Keratinocyte (primary cell): Measurements from ENCODE around the gene CHIT1. TPM values are rescaled to one million over a fixed set of nuclear protein-coding genes. Genes with fewer than 3 reads are reported as not detected.

Experiments
- DNase-seq: peaks from one replicate; pipeline ENCODE4 v3.0.0-alpha.2; 2011; ENCODE audit warnings: low read depth, missing footprints, low spot score
- FAIRE-seq: peaks from 2 replicates; lab custom pipeline; 2011; peaks lifted over from hg19 to GRCh38; lab: Jason Lieb, UNC
- H2AFZ ChIP-seq: 2 replicates; pipeline ENCODE4 v1.6.0; 2012; ENCODE audit warnings: low read length, control low read depth, inconsistent platforms; ENCODE audit not compliant: control insufficient read depth
- H3K27ac ChIP-seq: 2 replicates; pipeline ENCODE4 v1.5.1; 2011; ENCODE audit warnings: low read length; ENCODE audit not compliant: control insufficient read depth, insufficient read depth
- H3K27me3 ChIP-seq: 3 replicates; pipeline ENCODE4 v1.6.0; 2011; ENCODE audit warnings: low read length; ENCODE audit not compliant: control insufficient read depth, insufficient read depth; ENCODE audit errors: extremely low read depth
- H3K36me3 ChIP-seq, 2 experiments: 2 replicates in 1 of 2; 3 replicates in 1 of 2; pipeline ENCODE4 v1.5.1; 2011; ENCODE audit warnings: low read length in 2 of 2, mild to moderate bottlenecking in 1 of 2; ENCODE audit not compliant: control insufficient read depth in 2 of 2, insufficient read depth in 2 of 2; ENCODE audit errors: extremely low read depth in 1 of 2
- H3K4me1 ChIP-seq: 3 replicates; pipeline ENCODE4 v1.5.1; 2011; ENCODE audit warnings: low read length; ENCODE audit not compliant: control insufficient read depth, insufficient read depth; ENCODE audit errors: extremely low read depth
- H3K4me2 ChIP-seq: 3 replicates; pipeline ENCODE4 v1.6.0; 2011; ENCODE audit warnings: low read depth, low read length; ENCODE audit not compliant: control insufficient read depth, insufficient read depth; ENCODE audit errors: extremely low read depth
- H3K4me3 ChIP-seq, 3 experiments: fragments of 200-600 bp in 1 of 3; sonication (generic) in 1 of 3; 2 replicates in 2 of 3; 3 replicates in 1 of 3; pipeline ENCODE4 v1.5.1; 2011 to 2016; ENCODE audit warnings: low read length in 3 of 3, mild to moderate bottlenecking in 3 of 3, control low read depth in 2 of 3, inconsistent platforms in 1 of 3, low read depth in 1 of 3, mixed read lengths in 1 of 3, mixed run types in 1 of 3, moderate library complexity in 1 of 3; ENCODE audit not compliant: control insufficient read depth in 2 of 3, insufficient read depth in 2 of 3; ENCODE audit errors: extremely low read depth in 1 of 3
- H3K79me2 ChIP-seq: 2 replicates; pipeline ENCODE4 v1.6.0; 2012; ENCODE audit warnings: low read length; ENCODE audit not compliant: control insufficient read depth, insufficient read depth
- H3K9ac ChIP-seq: 3 replicates; pipeline ENCODE4 v1.6.0; 2011; ENCODE audit warnings: low read length; ENCODE audit not compliant: control insufficient read depth, insufficient read depth; ENCODE audit errors: extremely low read depth
- H3K9me1 ChIP-seq: 3 replicates; pipeline ENCODE4 v1.6.0; 2011; ENCODE audit warnings: low read length; ENCODE audit not compliant: control insufficient read depth, insufficient read depth; ENCODE audit errors: extremely low read depth
- H3K9me3 ChIP-seq: 2 replicates; pipeline ENCODE4 v1.5.1; 2012; ENCODE audit warnings: low read depth, low read length; ENCODE audit not compliant: control insufficient read depth
- H4K20me1 ChIP-seq: 3 replicates; pipeline ENCODE4 v1.6.0; 2011; ENCODE audit warnings: low read length; ENCODE audit not compliant: control insufficient read depth, insufficient read depth; ENCODE audit errors: extremely low read depth
- CTCF ChIP-seq, 3 experiments: IDR thresholded peaks in 1 of 3; conservative IDR thresholded peaks in 1 of 3; optimal IDR thresholded peaks in 1 of 3; 2 replicates in 2 of 3; 3 replicates in 1 of 3; pipeline versions ENCODE3 to v1.5.1; 2011; ENCODE audit warnings: low read length in 3 of 3, mild to moderate bottlenecking in 3 of 3, moderate library complexity in 2 of 3, control low read depth in 1 of 3, inconsistent platforms in 1 of 3; ENCODE audit not compliant: insufficient read depth in 2 of 3; ENCODE audit errors: extremely low read depth in 1 of 3
- EZH2 ChIP-seq: IDR thresholded peaks from one replicate; pipeline ENCODE4 v1.6.1; 2012; ENCODE audit warnings: inconsistent platforms, mild to moderate bottlenecking, low read length, moderate library complexity
- dilution Hi-C: fragments of 300-500 bp; cut with MboI; formaldehyde crosslinking; loops from one replicate; pipeline ENCODE4 v1.7.0; 2020; ENCODE audit warnings: low sequenced_read_pairs; ENCODE audit not compliant: extremely low pct_ligation_motif_present
- polyA plus RNA-seq, 5 experiments: library from polyadenylated mRNA; depleted of rRNA in 3 of 5; stranded (reverse) in 3 of 5; stranded (forward) in 1 of 5; unstranded in 1 of 5; fragments of >200 nt; gene quantifications; 1 replicate in 1 of 5; 2 replicates in 3 of 5; 3 replicates in 1 of 5; pipeline versions ENCODE4 v1.2.1 to v1.2.3, GENCODE V29; 2011 to 2012; ENCODE audit warnings: missing spikeins in 2 of 5, low read depth in 1 of 5, low replicate concordance in 1 of 5

Gene CHIT1
- polyA plus RNA-seq, 1 donor (not counting 4 experiments of a cell fraction or from before 2014, with no cell fraction given): not detected

GRCh38 chr1:203278082-203278884, 48.8 kb upstream of the CHIT1 start:
- Histone ChIP-seq H3K27ac (peak overlapping the region; percentile 80), H3K36me3 (no peaks in the 10 kb centered on the region), H3K9me3 (no peaks in the 10 kb centered on the region), H3K9me1 (no peaks in the 10 kb centered on the region), H3K79me2 (no peaks in the 10 kb centered on the region), H3K4me3 (peak overlapping the region in 2 of 3 experiments; percentile 6 to 44), H4K20me1 (no peaks in the 10 kb centered on the region), H2AFZ (peak overlapping the region; percentile 83), H3K27me3 (no peaks in the 10 kb centered on the region), H3K4me2 (peak overlapping the region; percentile 68), H3K4me1 (peaks cover 57% of the 10 kb centered on the region), H3K9ac (peak overlapping the region; percentile 59)
- dilution Hi-C loops: no loop called here
- peak; percentile 49 for FAIRE-seq
- TF ChIP-seq EZH2 (no peak), CTCF (optimal IDR thresholded peaks at IDR 0.05 in 1 of 3, IDR thresholded peaks at IDR 0.05 in 1 of 3, conservative IDR thresholded peaks at IDR 0.05 in 1 of 3; ENCODE audit: extremely low read depth in 1 of 3, insufficient read depth in 2 of 3, low read length in 3 of 3) (no peak)
- no peak for DNase-seq

- TF ChIP-seq EZH2 (no peak), CTCF (optimal IDR thresholded peaks at IDR 0.05 in 1 of 3, IDR thresholded peaks at IDR 0.05 in 1 of 3, conservative IDR thresholded peaks at IDR 0.05 in 1 of 3; ENCODE audit: extremely low read depth in 1 of 3, insufficient read depth in 2 of 3, low read length in 3 of 3) (no peak)
- no peaks in the 10 kb centered on the region for H3K9me3 ChIP-seq
- no peaks in the 10 kb centered on the region for H3K9me1 ChIP-seq
- no peaks in the 10 kb centered on the region for H3K36me3 ChIP-seq
- no peaks in the 10 kb centered on the region for H3K27me3 ChIP-seq
- H3K4me3 ChIP-seq: no peak overlapping the region
- no peak overlapping the region for H3K4me2 ChIP-seq
- FAIRE-seq: no peak
- no peaks in the 10 kb centered on the region for H4K20me1 ChIP-seq
- H3K79me2 ChIP-seq: no peaks in the 10 kb centered on the region
- H3K9ac ChIP-seq: no peak overlapping the region
- dilution Hi-C loops: no loop called here
- H3K27ac ChIP-seq: no peak overlapping the region
- DNase-seq: no peak
- peaks cover 63% of the 10 kb centered on the region for H3K4me1 ChIP-seq
- no peak overlapping the region for H2AFZ ChIP-seq
These were observed 47.6 kb upstream of the CHIT1 start for GRCh38 chr1:203276916-203277545.
